Neutrophil (primary cell): Measurements from ENCODE around the gene COL11A2.

Source experiments
- H3K27ac ChIP-seq: fragments of 200-600 bp; sonication (generic); 2 replicates; pipeline ENCODE4 v1.5.1; 2016; ENCODE audit warnings: mild to moderate bottlenecking, moderate library complexity
- H3K27me3 ChIP-seq: fragments of 200-600 bp; sonication (generic); 2 replicates; pipeline ENCODE4 v1.6.0; 2016; ENCODE audit warnings: mild to moderate bottlenecking
- H3K36me3 ChIP-seq: fragments of 200-600 bp; sonication (generic); 2 replicates; pipeline ENCODE4 v1.5.1; 2017
- H3K4me1 ChIP-seq, 2 experiments: fragments of 200-600 bp in 1 of 2; sonication (generic) in 1 of 2; 1 replicate in 1 of 2; 2 replicates in 1 of 2; pipeline versions ENCODE4 v1.5.1 to v1.6.1; 2013 to 2016; ENCODE audit warnings: low read depth in 1 of 2, low read length in 1 of 2, mild to moderate bottlenecking in 1 of 2, moderate library complexity in 1 of 2; ENCODE audit not compliant: control insufficient read depth in 1 of 2, insufficient read depth in 1 of 2
- H3K4me3 ChIP-seq, 2 experiments: fragments of 200-600 bp in 1 of 2; sonication (generic) in 1 of 2; 1 replicate in 1 of 2; 2 replicates in 1 of 2; pipeline ENCODE4 v1.5.1; 2013 to 2016; ENCODE audit warnings: low read depth in 1 of 2, low read length in 1 of 2, mild to moderate bottlenecking in 1 of 2, moderate library complexity in 1 of 2
- H3K9me3 ChIP-seq: fragments of 200-600 bp; sonication (generic); 2 replicates; pipeline ENCODE4 v1.5.1; 2016
- CTCF ChIP-seq: fragments of 200-600 bp; sonication (generic); IDR thresholded peaks from 2 replicates; pipeline ENCODE4 v1.5.1; 2016; ENCODE audit warnings: antibody characterized with exemption

Gene COL11A2

GRCh38 chr6:33217681-33218080 is 25.4 kb upstream of the COL11A2 start:
- Histone ChIP-seq H3K4me3 (no peak overlapping the region), H3K27me3 (peaks cover 58% of the 10 kb centered on the region)

GRCh38 chr6:33217246-33217645 is 25.0 kb upstream of the COL11A2 start:
- Histone ChIP-seq H3K4me1 (peaks cover 12% of the 10 kb centered on the region in 2 experiments), H3K9me3 (no peaks in the 10 kb centered on the region), H3K36me3 (peaks cover under 1% of the 10 kb centered on the region), H3K27ac (no peak overlapping the region), H3K27me3 (peaks cover 58% of the 10 kb centered on the region), H3K4me3 (no peak overlapping the region)
- no peak for TF ChIP-seq CTCF

More at GRCh38 chr6:33217681-33218080, 25.4 kb upstream of the COL11A2 start:
- Histone ChIP-seq H3K27ac (no peak overlapping the region), H3K36me3 (no peaks in the 10 kb centered on the region), H3K4me1 (peaks cover 10 to 11% of the 10 kb centered on the region in 2 experiments), H3K9me3 (no peaks in the 10 kb centered on the region)
- TF ChIP-seq CTCF = no peak

GRCh38 chr6:33216117-33216649 is 23.9 kb upstream of the COL11A2 start:
- H3K27ac ChIP-seq = no peak overlapping the region
- no peak overlapping the region for H3K4me3 ChIP-seq
- no peak for TF ChIP-seq CTCF
- peaks cover 12% of the 10 kb centered on the region in 2 experiments for H3K4me1 ChIP-seq
- H3K36me3 ChIP-seq = peaks cover 9% of the 10 kb centered on the region
- peaks cover 50% of the 10 kb centered on the region for H3K27me3 ChIP-seq
- H3K9me3 ChIP-seq = no peaks in the 10 kb centered on the region

GRCh38 chr6:33215271-33216116 is 23.2 kb upstream of the COL11A2 start:
- H3K4me3 ChIP-seq = no peak overlapping the region
- H3K9me3 ChIP-seq = no peaks in the 10 kb centered on the region
- no peak overlapping the region for H3K27ac ChIP-seq
- H3K27me3 ChIP-seq = peaks cover 47% of the 10 kb centered on the region
- no peak for TF ChIP-seq CTCF
- peaks cover 12% of the 10 kb centered on the region in 2 experiments for H3K4me1 ChIP-seq
- H3K36me3 ChIP-seq = peaks cover 9% of the 10 kb centered on the region

- no peak for TF ChIP-seq CTCF
- Histone ChIP-seq H3K27me3 (peaks cover 47% of the 10 kb centered on the region), H3K9me3 (no peaks in the 10 kb centered on the region), H3K4me3 (no peak overlapping the region), H3K27ac (no peak overlapping the region), H3K36me3 (peaks cover 9% of the 10 kb centered on the region), H3K4me1 (peaks cover 12 to 13% of the 10 kb centered on the region in 2 experiments)
Observed at GRCh38 chr6:33213989-33214335, 21.7 kb upstream of the COL11A2 start.
